ENCODE measurements around the gene PSG1.
"Not testable (repeated sequence)": the region's sequence is repeated elsewhere in the genome, so short reads cannot be mapped to it uniquely, and the experiment has no call there.

PSG1 gene

DNA sequence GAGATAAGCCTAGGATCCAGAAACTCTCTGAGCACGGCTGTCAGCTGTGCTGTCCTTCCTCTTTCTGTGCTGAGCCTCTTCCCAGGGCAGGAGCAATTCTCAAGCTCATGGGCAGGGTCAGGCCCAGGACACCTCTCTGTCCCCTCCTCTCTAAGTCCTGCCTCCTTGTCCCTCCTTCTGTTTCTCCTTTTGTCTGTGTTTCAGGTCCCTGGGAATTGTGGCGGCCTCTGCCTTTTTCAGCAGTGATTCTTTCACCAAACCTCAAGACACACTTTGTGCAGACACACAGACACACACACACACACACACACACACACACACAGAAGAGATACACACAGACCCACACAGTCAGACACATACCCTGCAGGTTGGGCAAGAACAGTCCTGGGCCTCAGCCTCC is at the start of gene PSG1:
Gene PSG1, minus strand, starts transcription at position 101 of the 400 bp plus-strand sequence. CDS start 132 bp downstream, outside the sequence.
- no peak for DNase-seq

DNA sequence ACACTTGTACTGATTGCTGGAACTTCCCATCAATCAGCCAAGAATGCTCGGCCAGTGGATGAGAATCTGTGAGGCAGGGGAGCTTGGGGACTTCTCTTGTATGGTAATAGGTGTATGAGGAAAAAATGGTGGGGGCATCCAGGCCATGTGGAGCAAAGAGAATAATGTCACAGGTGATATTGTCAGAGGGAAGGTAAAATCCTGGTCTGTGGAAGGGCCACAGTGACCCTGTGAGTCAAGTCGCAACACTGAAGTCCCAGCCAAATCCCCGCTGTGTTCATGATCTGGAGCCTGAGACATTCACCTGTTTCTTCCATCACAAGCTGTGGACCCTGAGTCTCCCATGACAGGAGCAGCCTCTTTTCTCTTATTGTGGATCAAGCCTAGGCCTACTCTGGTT is 49.4 kb upstream of the PSG1 start:
- DNase-seq, result no peak

DNA sequence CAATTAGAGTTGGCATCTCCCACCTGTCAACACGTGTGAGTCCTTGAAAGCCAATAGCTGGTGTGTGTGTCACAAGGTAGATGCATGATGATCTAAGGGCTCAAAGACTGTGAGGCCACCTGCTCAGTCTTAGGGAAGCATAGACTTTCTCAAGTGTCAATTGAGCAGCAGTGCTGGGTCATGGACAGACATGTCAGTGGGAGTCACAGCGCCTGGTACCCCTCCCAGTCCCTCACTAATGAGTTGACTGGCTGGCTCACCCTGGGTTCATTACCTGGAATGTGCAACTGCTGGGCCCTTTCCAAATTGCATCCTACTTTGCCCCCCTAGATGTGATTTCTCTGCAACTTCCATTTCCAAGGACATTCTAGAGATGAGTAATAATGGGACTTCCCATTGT is 47.3 kb upstream of the PSG1 start:
- DNase-seq, result no peak

DNA sequence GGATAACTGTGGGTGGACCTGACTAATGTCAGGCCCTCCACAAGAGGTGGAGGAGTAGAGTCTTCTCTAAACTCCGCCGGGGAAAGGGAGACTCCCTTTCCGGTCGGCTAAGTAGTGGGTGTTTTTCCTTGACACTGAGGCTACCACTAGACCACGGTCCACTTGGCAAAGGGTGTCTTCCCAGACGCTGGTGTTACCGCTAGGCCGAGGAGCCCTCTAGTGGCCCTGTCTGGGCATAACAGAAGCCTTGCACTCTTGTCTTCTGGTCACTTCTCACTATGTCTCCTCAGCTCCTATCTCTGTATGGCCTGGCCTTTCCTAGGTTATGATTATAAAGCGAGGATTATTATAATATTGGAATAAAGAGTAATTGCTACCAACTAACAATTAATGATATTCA is 43.6 kb upstream of the PSG1 start:
- peak; percentile 15 for DNase-seq

DNA sequence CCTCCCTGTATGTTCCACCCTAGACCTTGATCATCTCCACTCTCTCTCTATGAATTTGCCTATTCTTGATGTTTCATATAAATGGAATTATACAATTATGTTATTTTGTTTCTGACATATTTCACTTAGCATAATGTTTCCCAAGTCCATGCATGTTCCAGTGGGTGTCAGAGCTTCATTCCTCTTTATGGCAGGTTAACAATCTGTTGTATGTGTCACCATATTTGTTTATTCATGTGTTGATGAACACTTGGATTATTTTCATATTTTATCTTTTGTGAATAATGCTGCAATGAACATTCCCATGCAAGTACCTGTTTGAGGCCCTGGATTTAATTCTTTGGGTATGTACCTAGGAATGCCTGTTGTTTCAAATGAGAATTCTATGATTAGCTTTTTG is 41.5 kb upstream of the PSG1 start:
- not testable (repeated sequence) for DNase-seq

DNA sequence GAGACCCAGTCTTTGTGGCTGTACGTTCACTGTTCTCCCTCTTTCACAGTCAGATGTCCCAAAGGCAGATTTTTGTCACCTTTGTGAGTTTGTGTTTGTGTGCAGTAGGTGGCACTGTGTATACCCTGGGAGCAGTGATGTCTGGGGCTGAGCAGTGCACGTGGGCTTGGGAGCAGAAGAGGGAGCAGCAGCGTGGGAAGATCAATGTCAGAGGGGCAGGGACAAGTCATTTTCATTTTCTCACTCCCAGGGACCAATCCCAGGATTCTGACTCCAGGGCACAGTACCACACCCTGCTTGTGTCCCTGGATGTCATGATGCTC is 40.2 kb upstream of the PSG1 start:
- DNase-seq, result no peak

DNA sequence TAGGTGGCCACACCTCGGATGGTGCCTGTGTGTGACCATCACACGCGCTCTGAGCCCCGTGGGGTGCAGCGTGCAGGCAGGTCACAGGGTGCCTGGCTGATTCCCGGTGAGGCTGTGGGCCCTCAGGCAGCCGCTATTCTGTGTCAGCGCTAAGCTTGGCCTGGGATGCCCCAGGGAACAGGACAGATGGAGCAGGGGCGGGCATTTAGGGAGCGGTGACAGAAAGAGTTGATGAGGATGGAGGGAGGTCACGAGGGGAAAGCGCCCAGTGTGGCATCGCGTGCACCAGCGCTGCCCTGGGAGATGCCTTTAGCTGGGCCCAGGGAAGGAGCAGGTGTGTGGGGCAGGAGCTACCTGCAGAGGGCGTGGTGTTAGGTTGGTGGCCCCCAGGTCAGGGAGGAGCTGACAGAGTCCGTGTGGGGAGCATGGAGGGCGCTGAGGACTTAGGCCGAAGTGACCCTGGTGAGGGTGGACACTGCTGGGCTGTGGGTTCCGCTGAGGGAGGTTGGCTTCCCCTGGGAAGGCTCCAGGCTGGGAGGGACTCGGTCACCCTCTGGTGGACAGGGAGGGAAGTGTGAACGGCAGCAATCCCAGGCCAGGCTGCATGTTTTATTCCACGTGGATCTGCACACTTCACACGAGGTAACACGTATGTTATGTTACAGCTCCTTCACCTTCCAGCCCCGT is 39.7 kb upstream of the PSG1 start:
- DNase-seq, result not testable (repeated sequence)

DNA sequence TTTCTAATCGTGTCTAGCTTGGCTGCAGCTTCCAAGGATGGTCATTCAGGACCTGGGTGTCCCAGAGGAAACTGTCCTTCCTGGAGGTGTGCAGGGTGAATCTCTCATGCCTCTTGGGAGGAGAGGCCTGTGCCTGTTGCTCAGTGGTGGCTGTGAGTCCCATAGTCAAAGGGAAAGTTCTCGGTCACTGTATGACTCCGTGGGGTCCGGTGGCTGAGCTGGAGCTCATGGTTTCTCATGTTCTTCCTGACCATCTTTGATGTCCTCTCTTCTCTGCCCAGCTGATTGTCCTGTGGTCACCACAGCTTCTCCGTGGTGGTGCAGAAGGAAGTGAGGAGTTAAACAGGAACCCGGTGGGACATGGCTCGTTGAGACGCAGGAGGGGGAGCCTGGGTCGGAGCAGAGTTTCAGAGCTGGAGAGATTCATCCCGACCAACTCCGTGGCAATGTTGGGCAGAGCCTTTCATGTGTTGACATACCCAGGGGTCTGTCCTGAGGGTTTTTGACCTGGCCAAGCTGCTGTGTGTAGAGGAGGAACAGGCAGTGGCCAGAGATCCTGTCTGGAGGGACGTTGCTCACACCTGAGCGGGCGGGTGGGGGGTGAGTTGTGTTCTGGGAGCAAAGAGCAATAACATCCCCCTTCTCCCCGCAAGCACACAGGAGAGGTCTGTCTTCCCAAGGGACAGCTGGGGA is 39.0 kb upstream of the PSG1 start:
- DNase-seq, result not testable (repeated sequence)

DNA sequence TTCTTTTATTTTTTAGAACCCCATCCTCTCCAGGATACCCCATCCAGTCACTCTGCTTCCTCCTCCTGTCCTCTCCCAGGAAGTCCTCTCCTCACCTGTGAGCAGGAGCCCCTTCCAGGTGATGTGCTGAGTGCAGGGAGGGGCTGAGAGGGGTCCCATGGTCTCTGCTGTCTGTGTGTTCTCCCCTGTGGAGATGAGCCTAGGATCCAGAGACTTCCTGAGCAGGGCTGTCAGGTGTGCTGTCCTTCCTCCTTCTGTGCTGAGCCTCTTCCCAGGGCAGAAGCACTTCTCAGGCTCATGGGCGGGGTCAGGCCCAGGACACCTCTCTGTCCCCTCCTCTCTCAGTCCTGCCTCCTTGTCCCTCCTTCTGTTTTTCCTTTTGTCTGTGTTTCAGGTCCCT is 38.1 kb upstream of the PSG1 start, which contains the start of gene PSG6:
Gene PSG6, minus strand, starts transcription at position 261 of the 400 bp plus-strand sequence. Its CDS starts 102 bp downstream, at position 159.
- DNase-seq, result not testable (repeated sequence)

DNA sequence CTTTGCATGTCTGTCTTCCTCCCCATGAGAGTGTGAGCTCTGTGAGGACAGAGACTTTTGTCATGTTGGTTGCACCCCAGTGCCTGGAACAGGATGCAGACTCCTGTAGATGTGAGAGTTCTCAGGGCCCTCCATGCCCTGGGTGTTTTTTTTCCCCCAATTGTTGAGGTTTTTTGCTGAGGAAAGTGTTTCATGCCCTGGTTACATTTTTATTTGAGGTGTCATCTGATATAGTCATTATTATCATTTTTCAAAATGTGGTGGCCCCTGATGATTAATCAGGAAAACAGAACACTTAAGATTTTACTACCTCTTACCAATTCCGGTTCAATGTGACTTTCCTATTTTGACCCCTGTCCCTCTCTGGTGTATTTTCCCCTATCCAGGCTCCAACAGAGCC is 37.4 kb upstream of the PSG1 start:
- DNase-seq, result not testable (repeated sequence)

DNA sequence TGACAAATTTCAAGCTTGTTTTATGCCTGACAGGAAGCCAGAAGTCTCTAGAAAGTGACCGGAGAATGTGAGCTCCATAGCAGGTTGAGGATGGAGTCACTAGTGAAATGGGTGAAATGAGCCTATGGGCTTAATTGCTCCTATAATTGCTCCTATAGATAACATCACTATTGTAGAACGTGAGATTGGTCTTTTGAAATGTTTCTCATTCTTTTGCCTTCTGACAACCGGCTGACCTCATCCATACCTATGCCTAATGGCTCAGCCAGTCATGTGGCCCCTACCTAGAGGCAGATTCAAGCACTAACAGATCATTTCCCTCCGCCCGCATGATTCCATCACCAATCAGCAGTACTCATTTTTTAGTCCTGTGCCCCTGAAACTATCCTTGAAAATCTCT is 34.0 kb upstream of the PSG1 start:
- not testable (repeated sequence) for DNase-seq

DNA sequence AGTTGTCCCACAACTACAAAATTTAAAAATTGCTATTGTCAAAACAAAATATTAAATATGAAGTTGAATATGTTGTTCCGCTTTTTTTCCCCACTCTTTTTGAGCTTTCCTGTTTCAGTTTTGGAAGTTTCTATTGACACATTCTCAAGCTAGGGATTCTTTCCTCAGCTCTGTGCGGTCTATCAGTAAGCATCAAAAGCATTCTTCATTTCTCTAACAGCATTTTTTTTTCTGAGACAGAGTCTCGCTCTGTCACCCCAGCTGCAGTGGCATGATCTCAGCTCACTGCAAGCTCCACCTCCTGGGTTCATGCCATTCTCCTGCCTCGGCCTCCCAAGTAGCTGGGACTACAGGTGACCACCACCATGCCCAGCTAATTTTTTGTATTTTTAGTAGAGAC is 33.4 kb upstream of the PSG1 start:
- not testable (repeated sequence) for DNase-seq

DNA sequence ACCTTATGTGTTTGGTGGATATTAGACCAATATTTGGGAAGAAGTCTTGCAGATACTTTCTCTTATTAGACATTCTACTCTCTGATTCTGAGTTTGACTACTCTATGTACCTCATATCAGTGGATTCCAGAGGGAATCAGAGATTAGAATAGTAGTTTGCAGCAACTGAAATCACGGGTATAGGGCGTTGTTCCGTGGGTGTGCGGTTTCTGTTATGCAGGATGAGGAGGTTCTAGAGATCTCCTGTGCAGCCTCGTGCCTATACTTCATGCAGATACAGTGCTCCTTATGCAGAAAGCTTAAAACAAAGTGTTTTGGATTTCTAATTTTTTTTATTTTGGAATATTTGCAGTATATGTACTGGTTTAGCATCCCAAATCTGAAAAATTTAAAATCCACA is 32.2 kb upstream of the PSG1 start:
- DNase-seq, result not testable (repeated sequence)

DNA sequence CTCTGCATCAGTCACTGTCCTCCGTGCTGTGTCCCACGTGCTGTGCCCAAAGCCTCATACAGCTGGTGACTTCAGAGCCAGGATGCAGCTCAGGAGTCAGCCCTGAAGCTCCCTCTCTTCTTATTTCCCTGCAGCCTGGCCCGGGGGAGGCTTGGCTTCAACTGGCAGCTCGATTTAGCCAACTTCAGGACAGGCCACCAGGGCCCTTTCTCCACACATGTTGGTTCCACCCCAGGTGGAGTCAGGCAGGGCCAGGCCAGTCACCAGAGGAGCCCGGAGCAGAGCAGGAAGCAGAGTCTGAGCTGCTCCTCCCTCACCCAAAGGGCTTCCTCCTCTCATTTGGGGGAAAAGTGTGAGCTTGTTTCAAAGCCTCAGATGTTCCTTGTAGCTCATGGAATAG is 26.6 kb upstream of the PSG1 start:
- DNase-seq, result not testable (repeated sequence)

DNA sequence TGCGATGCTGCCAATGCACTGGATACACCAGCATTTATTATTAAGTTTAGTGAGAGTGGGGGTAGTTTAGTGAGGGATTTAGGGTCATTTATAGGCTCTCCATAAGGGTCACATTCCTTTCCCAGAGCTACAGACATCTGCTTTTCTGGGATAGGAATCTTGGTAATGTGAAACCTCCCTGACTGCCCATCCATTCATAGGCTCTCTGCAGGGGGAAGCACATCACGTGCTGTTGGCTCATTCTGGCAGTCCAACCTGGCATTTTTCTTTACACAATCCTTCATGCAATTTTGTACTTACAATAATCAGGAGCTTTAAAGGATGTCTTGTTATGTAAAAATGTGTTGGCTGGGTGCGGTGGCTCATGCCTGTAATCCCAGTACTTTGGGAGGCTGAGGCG is 21.0 kb upstream of the PSG1 start:
- DNase-seq, result not testable (repeated sequence)

DNA sequence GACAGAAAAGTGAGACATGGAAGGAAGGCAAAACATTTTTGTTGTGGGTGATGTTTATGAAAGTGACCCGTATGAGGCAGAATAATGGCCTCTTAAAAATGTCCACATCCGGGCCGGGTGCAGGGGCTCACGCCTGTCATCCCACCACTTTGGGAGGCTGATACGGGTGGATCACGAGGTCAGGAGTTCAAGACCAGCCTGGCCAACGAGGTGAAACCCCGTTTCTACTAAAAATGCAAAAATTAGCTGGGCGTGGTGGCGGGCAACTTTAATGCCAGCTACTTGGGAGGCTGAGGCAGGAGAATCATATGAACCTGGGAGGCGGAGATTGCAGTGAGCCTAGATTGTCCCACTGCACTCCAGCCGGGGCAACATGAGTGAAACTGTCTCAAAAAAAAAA is 20.2 kb upstream of the PSG1 start:
- DNase-seq, result not testable (repeated sequence)

DNA sequence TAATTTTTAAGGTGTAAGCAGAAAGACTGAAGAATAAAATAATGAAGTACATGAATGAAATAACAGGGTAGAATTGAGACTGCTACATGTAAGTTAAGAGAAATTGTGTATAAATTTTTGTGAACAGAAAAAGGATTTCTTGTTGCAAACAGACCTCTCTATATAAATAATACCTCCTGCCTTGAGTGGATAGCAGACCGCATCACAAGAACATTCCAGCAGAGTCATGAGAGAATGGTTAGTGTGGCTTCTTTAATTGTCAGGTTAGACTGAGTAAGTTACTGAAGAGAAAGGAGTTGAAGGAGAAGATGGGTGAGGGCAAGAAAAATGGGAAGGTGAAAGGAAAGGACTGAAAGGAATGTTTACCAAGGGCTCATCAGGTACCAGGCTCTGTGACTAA is 19.6 kb upstream of the PSG1 start:
- not testable (repeated sequence) for DNase-seq

DNA sequence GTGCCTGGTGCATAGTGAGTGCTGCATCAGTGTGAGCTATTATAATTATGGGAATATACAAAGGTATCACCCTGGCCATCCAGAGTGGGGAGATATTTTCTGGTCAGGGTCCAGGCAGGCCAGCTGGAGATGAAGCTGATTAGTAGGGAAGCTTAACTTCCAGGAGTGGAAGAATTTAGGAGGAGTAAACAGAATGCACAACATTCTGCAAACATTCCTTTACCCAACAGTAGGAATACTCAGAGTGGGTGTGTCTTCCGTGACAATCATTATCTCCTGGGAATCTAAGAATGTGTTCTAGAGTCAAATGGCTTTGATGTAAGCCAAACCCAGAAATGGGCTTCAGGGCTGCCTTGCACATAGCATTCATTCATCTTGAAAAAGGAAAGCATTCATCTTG is 19.1 kb upstream of the PSG1 start:
- DNase-seq, result not testable (repeated sequence)

DNA sequence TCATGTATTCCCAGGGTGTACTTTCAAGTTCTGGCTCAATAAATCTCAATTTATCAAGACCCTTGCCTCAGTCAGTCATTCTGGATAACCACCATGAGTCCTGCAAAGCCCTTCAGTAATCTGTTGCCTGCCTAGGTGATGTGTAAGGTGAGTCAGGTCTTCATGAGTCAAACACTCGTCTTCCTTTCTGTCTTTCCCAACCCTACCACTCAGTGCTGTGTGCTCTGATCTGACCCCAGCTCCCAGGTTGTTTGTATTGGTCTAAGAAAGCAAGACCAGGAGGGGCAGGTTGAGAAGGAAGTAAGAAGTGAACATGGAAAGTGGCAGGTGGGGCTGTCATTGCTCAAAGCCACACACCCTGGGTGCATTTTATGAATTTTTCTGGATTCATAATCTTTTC is 18.2 kb upstream of the PSG1 start:
- not testable (repeated sequence) for DNase-seq

DNA sequence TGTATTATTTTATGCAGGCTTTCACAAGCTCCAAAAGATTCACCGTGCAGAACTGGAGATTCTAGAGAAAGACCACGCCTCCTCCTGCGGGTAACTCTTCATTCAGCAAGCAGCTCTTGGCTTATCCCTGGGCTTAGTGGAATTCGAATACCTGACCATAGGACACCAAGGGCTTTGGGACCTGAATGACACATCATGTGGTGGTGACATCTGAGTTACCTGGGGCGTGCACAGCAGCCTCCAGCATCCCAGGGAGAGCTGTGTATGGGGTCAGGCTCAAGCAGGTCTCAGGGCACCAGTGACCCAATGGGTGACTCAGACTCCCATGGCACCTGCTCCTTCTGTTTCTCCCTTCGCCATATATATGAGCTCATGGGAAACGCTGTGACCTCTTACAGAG is 10.9 kb upstream of the PSG1 start:
- not testable (repeated sequence) for DNase-seq

DNA sequence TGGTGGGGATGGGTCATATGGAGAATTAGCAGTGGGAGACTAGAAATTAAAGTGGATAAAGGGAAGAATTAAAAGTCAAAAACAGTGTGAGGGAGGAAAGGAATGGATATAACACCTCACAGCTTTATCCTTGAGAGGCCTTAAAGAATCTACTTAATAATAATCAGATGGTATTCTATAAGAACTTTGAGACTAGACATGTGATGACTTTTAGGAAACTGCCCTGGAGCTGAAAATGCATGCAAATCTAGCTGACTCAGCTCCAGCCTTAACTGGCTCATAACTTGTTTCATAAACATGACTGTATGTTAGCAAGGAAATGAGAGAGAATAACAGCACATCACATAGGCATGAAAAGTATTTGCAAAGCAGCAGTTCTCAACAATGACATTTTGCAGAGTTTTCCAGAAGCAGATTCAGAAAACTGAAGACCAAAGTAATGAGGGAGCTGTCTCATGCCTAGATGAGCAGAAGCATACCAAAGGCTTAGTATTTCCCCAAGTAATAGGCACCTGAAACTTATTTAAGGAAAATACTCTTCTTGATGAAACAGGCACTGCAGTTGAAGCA is 8.4 kb upstream of the PSG1 start:
- not testable (repeated sequence) for DNase-seq

DNA sequence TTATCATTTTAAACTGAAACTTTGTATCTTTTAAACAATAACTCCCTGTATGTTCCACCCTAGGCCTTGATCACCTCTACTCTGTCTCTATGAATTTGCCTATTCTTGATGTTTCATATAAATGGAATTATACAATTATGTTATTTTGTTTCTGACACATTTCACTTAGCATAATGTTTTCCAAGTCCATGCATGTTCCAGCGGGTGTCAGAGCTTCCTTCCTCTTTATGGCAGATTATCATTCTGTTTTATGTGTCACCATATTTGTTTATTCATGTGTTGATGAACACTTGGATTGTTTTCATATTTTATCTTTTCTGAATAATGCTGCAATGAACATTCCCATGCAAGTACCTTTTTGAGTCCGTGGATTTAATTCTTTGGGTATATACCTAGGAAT is 3.2 kb upstream of the PSG1 start:
- not testable (repeated sequence) for DNase-seq

DNA sequence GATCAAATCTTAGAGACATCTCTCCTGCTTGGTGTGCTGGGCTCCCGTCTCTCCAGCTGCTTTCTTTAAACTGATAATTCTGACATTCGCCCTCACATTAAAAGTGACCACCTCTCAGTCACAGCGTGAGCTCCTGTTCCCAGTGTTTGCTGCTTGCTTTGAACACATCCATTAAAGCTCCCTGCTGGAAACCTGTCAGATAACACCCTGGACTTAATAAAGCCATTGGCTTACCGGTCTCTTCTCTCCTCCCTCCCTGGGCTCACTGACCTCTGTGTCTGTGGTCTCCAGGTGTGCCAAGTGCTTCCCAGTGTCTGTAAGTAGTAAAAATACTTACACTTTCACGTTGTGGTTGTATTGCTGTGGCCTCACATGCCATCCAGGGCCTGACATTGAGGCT is 2.5 kb upstream of the PSG1 start:
- not testable (repeated sequence) for DNase-seq

DNA sequence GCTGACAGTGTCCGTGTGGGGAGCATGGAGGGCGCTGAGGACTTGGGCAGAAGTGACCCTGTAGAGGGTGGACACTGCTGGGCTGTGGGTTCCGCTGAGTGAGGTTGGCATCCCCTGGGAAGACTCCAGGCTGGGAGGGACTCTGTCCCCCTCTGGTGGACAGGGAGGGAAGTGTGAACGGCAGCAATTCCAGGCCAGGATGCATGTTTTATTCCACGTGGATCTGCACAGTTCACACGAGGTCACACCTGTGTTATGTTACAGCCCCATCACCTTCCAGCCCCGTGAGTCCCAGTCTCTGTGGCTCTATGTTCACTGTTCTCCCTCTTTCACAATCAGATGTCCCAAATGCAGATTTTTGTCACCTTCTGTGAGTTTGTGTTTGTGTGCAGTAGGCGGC is 1.8 kb upstream of the PSG1 start:
- not testable (repeated sequence) for DNase-seq
